Measurements from ENCODE around the gene MADCAM1. TPM values are rescaled to one million over a fixed set of nuclear protein-coding genes. Genes with fewer than 3 reads are reported as not detected.

The MADCAM1 gene
- total and polyA plus RNA-seq, 2 of the 8 experiments (the other 6 are each of a cell fraction or from before 2014, with no cell fraction given): 2.3 to 3.0 TPM

DNA sequence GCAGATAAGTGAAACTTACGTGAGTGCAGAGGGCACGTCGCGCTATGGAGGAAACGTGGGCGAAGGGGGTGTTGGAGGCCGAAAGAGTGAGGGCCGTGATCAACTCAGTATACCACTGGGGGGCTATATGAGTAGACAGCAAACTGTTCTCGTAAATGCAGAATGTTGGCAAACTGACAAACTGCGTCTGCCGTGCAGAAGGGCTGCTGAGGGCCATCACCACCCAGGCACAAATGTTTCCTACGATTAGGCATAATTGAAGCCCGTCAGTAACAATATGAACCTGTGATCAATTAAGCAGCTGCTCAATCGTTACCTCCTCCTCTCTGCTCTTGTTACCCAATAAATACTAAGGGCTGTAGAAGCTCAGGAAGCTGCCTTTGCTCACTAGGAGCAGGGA is 17.3 kb upstream of the MADCAM1 start:
- no peak overlapping the region for H3K4me2 ChIP-seq (ENCODE audit: insufficient read depth in 1 of 2, low read depth in 2 of 2, low read length in 2 of 2)
- H4K91ac ChIP-seq (replicated peaks; ENCODE audit: insufficient read length, low read length): no peak overlapping the region
- H3K23ac ChIP-seq (ENCODE audit: insufficient read length): no peak overlapping the region
- H3K23me2 ChIP-seq (ENCODE audit: low read depth, low read length): peaks cover 7% of the 10 kb centered on the region; the same call in 1 of the 2 replicates
- no peak overlapping the region for H3K27ac ChIP-seq (ENCODE audit: low read depth, low read length)
- no peaks in the 10 kb centered on the region for H3K36me3 ChIP-seq (ENCODE audit: control insufficient read depth in 2 of 4, insufficient read depth in 4 of 4, low read length in 3 of 4)
- ChIA-PET CTCF (ENCODE audit: partially characterized antibody) (interaction anchor here (0.7 to 3.0 kb wide), 6 partner anchors 8 to 132 kb away, joined by 3 to 10 read pairs (median 4); no protein-coding TSS in a partner anchor), POLR2A (ENCODE audit: partially characterized antibody) (no interaction called here)
- 87% methylated on average over 14 of the region's 14 CpGs; no CpG with 5 or more reads in 1 of the 2 experiments for whole genome bisulfite sequencing, 2 experiments (ENCODE audit: extremely low coverage in 1 of 2, insufficient coverage in 1 of 2, insufficient read length in 1 of 2, insufficient replicate concordance in 2 of 2, low coverage in 1 of 2, low lambda C conversion rate in 2 of 2, missing lambda C conversion rate in 1 of 2)
- peak overlapping the region; percentile 10; the same call in 1 of the 2 replicates for H2BK12ac ChIP-seq (ENCODE audit: low read depth, low read length)
- H4K8ac ChIP-seq (ENCODE audit: extremely low read depth, insufficient read depth, low read length): no peak overlapping the region
- H2AFZ ChIP-seq (ENCODE audit: low read length): no peak overlapping the region
- H3K9me3 ChIP-seq (ENCODE audit: insufficient read depth in 2 of 2, low read depth in 1 of 2, low read length in 1 of 2): peaks cover 0 to 9% of the 10 kb centered on the region in 2 experiments; a peak in 2 of 4 replicates
- H3K18ac ChIP-seq (ENCODE audit: extremely low read depth, low read length): no peak overlapping the region
- H3K4me3 ChIP-seq (ENCODE audit: extremely low read depth in 1 of 4, insufficient read depth in 2 of 4, low read depth in 3 of 4, low read length in 4 of 4): no peak overlapping the region
- no peaks in the 10 kb centered on the region for H3K79me2 ChIP-seq (ENCODE audit: control insufficient read depth in 1 of 2, insufficient read depth in 2 of 2, low read length in 2 of 2)
- no peak overlapping the region for H2BK120ac ChIP-seq (replicated peaks; ENCODE audit: low read depth, low read length)
- H3K79me1 ChIP-seq (ENCODE audit: low read depth, low read length): no peaks in the 10 kb centered on the region
- no peak overlapping the region for H3K4ac ChIP-seq (replicated peaks; ENCODE audit: insufficient read length, low read depth, low read length)
- no peak overlapping the region for H3K9ac ChIP-seq (replicated peaks in 1 of 4; ENCODE audit: extremely low read depth in 1 of 4, low read depth in 3 of 4, low read length in 3 of 4)
- no peak overlapping the region for H3K14ac ChIP-seq (ENCODE audit: insufficient read length)
- DNase-seq (ENCODE audit: low read depth in 1 of 2, low spot score in 2 of 2) (no peak), FAIRE-seq (no peak)
- H2AK5ac ChIP-seq (ENCODE audit: low read depth, low read length): no peak overlapping the region
- no peaks in the 10 kb centered on the region for H4K20me1 ChIP-seq (replicated peaks in 1 of 2; ENCODE audit: control insufficient read depth in 1 of 2, insufficient read depth in 2 of 2, low read length in 2 of 2)
- H2BK5ac ChIP-seq (ENCODE audit: low read depth, low read length): no peak overlapping the region
- H3K27me3 ChIP-seq (replicated peaks in 1 of 4; ENCODE audit: control insufficient read depth in 3 of 4, extremely low read depth in 1 of 4, insufficient read depth in 3 of 4, low read length in 3 of 4): no peaks in the 10 kb centered on the region
- H3K56ac ChIP-seq (replicated peaks; ENCODE audit: insufficient read length, low read depth, low read length): no peak overlapping the region
- no peak overlapping the region for H4K5ac ChIP-seq (ENCODE audit: insufficient read length, low read depth, low read length)
- H2BK15ac ChIP-seq (ENCODE audit: low read length): no peak overlapping the region
- H2BK20ac ChIP-seq (ENCODE audit: low read length): no peak overlapping the region
- peaks cover 0 to 4% (median 0%) of the 10 kb centered on the region in 4 experiments; a peak in 2 of 7 replicates for H3K4me1 ChIP-seq (replicated peaks in 1 of 4; ENCODE audit: control insufficient read depth in 3 of 4, insufficient read depth in 4 of 4, low read length in 3 of 4)
